DND-41 (cell line): ENCODE results near the gene ENAH.

ENCODE experiments used
- EZH2 ChIP-seq: IDR thresholded peaks from 3 replicates; pipeline ENCODE4 v1.6.1; 2012; ENCODE audit warnings: borderline replicate concordance, low read depth, mild to moderate bottlenecking, moderate library complexity, low read length, inconsistent platforms; ENCODE audit not compliant: severe bottlenecking
- TF ChIP-seq, protein P1 (sequence below): IDR thresholded peaks from 2 replicates; pipeline ENCODE4 v1.5.1; 2012; ENCODE audit warnings: borderline replicate concordance, low read length, moderate library complexity, mild to moderate bottlenecking; ENCODE audit not compliant: poor library complexity, severe bottlenecking; ENCODE audit errors: extremely low read depth

- TF ChIP-seq, protein P1, sequence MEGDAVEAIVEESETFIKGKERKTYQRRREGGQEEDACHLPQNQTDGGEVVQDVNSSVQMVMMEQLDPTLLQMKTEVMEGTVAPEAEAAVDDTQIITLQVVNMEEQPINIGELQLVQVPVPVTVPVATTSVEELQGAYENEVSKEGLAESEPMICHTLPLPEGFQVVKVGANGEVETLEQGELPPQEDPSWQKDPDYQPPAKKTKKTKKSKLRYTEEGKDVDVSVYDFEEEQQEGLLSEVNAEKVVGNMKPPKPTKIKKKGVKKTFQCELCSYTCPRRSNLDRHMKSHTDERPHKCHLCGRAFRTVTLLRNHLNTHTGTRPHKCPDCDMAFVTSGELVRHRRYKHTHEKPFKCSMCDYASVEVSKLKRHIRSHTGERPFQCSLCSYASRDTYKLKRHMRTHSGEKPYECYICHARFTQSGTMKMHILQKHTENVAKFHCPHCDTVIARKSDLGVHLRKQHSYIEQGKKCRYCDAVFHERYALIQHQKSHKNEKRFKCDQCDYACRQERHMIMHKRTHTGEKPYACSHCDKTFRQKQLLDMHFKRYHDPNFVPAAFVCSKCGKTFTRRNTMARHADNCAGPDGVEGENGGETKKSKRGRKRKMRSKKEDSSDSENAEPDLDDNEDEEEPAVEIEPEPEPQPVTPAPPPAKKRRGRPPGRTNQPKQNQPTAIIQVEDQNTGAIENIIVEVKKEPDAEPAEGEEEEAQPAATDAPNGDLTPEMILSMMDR, result no peak
- TF ChIP-seq EZH2, result no peak
Observed at GRCh38 chr1:225597926-225598575, 54.9 kb downstream of the ENAH start.
